Measurements from ENCODE around the gene SLC6A3.
"Not testable (repeated sequence)": the region's sequence is repeated elsewhere in the genome, so short reads cannot be mapped to it uniquely, and the experiment has no call there.

SLC6A3 gene

GRCh38 chr5:1464096-1464446 lies 18.8 kb upstream of the SLC6A3 start:
- no peak for DNase-seq (ENCODE audit: low spot score)

GRCh38 chr5:1463326-1464095 lies 18.3 kb upstream of the SLC6A3 start:
- DNase-seq (ENCODE audit: low spot score) = no peak

DNA sequence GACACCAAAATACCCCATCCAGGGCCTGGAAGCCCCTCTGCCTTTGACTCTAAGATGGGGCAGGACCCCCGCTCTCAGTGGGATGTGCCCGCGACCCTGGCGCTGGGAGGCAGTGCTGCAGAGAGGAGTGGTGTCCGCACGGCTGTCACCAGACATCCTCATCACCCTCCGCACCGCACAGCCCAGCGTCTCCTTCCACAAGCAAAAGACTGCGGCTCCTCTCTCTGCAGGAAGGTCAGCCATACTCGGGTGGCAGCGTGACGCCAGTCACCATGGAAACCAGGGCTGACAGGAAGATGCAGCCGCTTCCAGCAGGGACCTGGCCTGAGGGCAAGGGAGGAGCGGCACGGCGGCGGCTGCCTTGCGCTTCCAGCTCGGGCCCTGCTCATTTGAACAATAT lies 17.1 kb upstream of the SLC6A3 start:
- DNase-seq (ENCODE audit: low spot score) = no peak

GRCh38 chr5:1461396-1461795 lies 16.2 kb upstream of the SLC6A3 start:
- no peak for DNase-seq (ENCODE audit: low spot score)

DNA sequence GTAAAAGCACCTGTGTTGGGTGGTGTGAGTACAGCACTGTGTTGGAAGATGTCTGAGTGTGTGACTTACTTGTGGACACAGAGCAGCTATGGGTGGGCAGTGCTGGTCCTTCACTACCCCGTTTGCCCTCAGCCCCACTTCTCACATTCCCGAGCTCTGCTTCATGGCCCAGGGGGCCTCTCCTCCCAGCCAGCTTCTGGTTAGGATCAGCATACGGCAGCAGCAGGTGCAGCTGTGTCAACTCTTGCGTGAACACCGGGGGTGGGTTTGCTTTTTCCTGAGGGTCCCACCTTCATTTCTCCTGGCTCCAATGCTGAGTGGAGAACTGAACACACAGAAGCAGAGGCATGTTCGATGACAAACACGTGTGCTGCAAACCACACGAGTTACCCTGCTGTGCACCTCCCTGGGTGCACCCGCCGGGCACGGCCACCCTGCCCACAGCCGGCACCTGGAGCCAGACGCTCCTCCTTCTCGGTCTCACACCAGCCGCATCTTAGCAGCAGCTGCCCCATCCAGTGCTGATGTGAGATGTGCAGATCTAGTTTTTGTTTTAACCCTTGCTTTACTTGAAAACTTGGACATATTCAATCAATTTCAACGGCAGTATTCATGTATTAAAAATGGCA lies 14.9 kb upstream of the SLC6A3 start:
- DNase-seq (ENCODE audit: low spot score) = no peak

DNA sequence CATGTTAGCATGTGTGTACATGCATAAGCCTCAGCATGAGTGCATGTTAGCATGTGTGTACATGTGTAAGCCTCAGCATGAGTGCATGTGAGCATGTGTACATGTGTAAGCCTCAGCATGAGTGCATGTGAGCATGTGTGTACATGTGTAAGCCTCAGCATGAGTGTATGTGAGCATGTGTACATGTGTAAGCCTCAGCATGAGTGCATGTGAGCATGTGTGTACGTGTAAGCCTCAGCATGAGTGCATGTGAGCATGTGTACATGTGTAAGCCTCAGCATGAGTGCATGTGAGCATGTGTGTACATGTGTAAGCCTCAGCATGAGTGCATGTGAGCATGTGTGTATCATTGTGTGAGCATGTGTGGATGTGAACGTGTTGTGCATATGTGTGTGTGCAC lies 14.2 kb upstream of the SLC6A3 start:
- not testable (repeated sequence) for DNase-seq (ENCODE audit: low spot score)

- not testable (repeated sequence) for DNase-seq (ENCODE audit: low spot score)
Observed at GRCh38 chr5:1456110-1456881, 11.1 kb upstream of the SLC6A3 start.

- DNase-seq (ENCODE audit: low spot score) = no peak
Observed at GRCh38 chr5:1453613-1454012, 8.4 kb upstream of the SLC6A3 start.

- DNase-seq (ENCODE audit: low spot score) = no peak
Observed at GRCh38 chr5:1449081-1449630, 3.9 kb upstream of the SLC6A3 start.

DNA sequence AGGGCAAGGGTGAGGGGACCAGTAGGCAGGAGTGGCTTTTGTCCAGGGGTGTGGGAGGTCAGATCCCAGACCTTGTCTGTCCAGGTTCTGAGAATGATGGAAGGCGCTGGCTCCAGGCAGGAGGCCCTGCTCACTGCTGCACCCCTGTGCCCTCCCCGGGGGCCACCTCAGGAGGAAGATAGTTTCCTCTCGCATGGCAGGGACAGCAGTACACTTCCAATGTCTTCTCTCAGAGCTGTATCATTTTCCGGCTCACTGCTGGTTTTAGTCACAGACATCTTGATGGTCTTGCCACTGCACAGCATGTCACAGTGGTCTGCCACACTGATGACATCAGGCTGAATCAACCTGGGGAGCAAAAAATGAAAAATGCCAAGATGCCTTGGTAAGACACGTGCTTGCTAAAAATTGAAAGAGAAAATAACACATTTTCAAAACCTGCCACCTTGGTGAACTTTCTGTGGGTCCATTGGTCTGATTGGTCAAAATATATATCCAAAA lies 3.3 kb upstream of the SLC6A3 start:
- DNase-seq (ENCODE audit: low spot score) = no peak

DNA sequence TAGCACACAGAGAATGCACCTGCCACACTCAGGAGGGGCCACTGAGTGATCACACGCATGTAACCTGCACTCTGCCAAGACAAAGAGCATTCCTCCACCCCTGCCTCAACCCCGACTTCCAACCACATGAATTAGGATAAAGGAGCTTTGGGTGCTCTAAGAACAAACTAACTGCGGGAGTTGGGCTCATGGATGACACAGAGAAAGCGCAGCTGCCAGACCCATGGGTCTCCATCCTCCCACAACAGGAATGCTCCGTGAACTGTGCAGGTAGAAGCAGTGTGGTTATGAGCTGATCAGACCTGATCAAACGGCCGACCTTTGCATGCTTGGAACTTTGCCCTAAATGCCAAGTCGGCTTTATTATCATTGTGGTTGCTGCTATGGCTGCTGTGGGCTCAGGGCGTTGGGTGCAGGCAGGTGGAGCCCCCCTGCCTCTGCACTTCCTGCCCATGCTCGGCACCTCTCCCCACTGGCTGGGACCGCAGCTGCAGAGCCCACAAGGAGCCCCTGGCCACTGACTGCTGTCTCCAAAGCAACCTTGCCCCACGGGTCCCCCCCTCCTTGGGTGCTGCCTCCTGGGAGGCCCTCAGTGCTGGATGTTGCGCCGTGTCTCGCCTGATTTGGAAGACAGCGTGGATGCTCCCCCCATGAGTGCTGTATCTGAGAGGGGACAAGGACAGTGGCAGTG lies 2.6 kb upstream of the SLC6A3 start:
- no peak for DNase-seq (ENCODE audit: low spot score)

DNA sequence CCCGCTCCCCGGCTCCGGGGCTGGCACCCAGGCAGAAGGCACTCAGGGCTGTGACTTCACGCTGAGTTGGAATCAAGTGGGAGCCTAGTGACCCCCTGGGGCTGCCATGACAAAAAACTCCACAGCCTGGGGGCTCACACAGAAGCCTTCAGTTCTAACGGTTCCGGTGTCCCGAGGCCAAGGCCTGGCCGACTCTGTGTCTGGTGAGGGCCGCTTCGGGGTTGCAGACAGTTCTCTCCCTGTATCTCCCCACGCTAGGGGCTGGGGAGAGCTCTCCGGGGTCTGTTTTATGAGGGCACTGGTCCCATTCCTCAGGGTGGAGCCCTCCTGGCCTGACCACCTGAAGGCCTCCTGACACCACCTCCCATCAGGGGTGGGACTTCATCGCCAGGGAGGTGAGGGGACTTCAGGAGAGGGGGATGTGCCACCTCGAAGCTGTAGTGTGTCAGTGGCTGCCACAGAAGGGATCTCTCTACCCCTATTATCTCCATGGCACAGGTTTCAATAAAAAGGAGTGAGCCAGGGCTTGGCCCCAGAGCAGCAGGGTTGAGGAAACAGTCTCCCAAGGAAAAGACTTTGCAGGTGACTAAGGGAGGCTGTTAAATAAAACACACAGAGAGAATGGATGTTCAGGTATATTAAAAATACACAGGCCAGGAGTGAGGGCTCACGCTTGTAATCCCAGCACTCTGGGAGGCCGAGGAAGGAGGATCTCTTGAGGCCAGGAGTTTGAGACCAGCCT lies 1.5 kb upstream of the SLC6A3 start:
- DNase-seq (ENCODE audit: low spot score) = no peak

GRCh38 chr5:1445689-1446601 lies 705 bp upstream of the SLC6A3 start:
- DNase-seq (ENCODE audit: low spot score) = no peak

DNA sequence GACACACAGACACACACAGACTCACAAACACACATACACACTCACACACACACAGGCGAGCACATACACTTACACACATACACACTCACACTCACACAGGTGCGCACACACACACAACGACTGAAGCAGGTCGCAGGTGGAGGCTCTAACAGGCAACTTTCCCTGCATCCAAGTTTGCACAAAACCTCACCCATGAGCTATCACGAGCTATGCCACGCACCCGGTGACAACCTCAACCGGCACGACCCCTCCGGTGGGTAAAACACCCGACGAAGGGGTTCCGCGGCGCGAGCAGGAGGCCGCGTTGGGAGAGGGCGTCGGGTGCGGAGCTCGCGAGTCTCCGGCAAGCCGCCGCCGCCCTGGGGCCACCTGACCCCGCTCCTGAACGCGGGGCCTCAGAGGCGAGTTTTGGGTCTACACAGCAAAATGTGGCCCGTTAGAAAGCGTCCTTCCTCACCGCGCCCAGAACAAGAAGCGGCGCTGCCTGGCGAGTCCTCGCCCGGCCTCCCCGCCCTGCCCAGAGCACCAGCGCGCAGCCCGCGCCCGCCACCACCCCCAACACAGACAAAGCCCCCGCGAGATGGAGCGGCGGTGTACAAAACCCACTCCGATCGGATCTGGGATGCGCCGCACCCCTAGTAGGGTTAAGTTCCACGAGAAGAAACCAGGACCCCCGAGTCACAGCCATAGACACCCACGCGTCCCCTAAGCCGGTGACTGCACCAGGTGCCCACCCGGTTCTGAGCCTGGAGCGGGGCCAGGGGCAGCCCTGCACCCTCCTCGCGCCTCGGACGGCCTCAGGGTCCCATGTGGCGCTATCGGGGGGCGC lies 665 bp downstream of the SLC6A3 start:
- DNase-seq (ENCODE audit: low spot score) = no peak

DNA sequence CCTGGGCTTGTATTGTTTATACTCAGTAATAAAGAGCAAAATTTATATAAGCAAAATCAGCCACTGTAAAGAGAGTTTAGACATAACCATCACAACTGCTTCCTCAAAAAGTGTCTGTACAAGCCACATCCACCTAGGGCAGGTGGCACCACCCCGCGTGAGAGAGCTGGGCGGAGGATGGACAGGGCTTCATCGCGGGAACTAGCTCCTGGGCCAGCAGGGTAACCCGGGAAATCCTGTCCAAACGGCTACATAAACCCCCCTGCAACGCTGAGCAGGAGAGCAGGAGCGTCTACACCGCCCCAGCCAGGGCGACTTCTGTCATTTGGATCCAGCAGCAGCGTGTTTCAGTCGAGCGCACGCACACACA lies 1.3 kb downstream of the SLC6A3 start:
- no peak for DNase-seq (ENCODE audit: low spot score)

GRCh38 chr5:1443171-1443570 lies 2.1 kb downstream of the SLC6A3 start:
- no peak for DNase-seq (ENCODE audit: low spot score)

DNA sequence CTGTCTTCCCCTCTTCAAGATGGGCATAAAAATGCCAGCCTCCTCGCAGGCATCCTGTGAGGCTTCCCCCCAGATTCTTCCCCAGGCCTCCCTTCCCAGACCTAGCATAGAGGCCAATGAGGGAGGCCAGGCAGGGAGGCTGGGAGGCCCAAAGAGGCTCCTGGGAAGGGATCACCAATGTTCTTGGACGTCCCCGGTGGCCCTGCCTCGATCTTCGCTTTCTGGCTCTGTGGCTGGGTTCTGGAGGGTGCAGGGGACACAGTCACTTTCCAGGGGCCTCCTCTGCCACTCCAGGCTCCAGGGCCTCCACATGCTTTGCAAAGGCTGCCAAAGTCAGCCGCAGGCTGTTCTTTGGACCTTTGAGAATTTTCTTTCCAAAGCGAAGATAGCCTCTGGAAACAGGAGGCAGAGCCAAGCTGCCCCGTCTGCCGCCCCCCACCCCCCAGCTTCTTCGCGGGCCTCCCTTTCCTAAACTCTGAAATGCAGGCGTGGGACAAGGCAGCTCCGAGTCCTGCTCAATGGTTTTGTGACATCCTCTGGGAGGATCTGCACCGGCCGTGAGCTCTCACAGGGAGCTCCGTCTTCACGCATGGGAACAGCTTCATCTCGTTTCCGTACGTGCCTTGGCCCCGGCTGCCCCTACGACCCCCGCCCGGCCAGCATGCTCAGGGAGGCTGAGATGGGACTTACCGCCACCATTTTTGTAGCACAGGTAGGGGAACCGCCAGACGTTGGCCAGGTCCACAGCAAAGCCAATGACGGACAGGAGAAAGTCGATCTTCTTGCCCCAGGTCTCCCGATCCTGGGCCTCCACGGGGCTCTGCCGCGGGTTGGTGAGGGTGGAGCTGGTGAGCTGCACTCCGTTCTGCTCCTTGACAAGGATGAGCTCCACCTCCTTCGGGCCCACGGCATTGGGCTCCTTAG lies 2.8 kb downstream of the SLC6A3 start:
- DNase-seq (ENCODE audit: low spot score) = no peak

GRCh38 chr5:1441166-1441865 lies 3.9 kb downstream of the SLC6A3 start:
- no peak for DNase-seq (ENCODE audit: low spot score)
